Type B pancreatic cell (in vitro differentiated cells): ENCODE data around the gene DDR1. TPM values are rescaled to one million over a fixed set of nuclear protein-coding genes. Genes with fewer than 3 reads are reported as not detected.

Experiments
- DNase-seq: peaks from one replicate; pipeline ENCODE4 v3.0.0; 2021; ENCODE audit warnings: mixed read lengths; ENCODE audit not compliant: unreplicated experiment; ENCODE audit errors: extremely low spot score
- H3K27ac Mint-ChIP-seq: 2 replicates; pipeline ENCODE4 v1.8.0; 2021; ENCODE audit warnings: mild to moderate bottlenecking, mixed read lengths
- H3K27me3 Mint-ChIP-seq: 2 replicates; pipeline ENCODE4 v1.8.0; 2021; ENCODE audit warnings: mixed read lengths
- H3K36me3 Mint-ChIP-seq: 2 replicates; pipeline ENCODE4 v1.8.0; 2021; ENCODE audit warnings: mixed read lengths
- H3K4me1 Mint-ChIP-seq: one replicate; pipeline ENCODE4 v1.8.0; 2021; ENCODE audit warnings: mixed read lengths; ENCODE audit not compliant: unreplicated experiment
- H3K4me3 Mint-ChIP-seq: 2 replicates; pipeline ENCODE4 v1.8.0; 2021; ENCODE audit warnings: mild to moderate bottlenecking, mixed read lengths
- H3K9me3 Mint-ChIP-seq: 2 replicates; pipeline ENCODE4 v1.8.0; 2021; ENCODE audit warnings: mixed read lengths
- CTCF ChIP-seq: fragments of 200-600 bp; sonication (generic); conservative IDR thresholded peaks from 2 replicates; pipeline ENCODE4 v1.5.0; 2021; ENCODE audit warnings: antibody characterized with exemption, mild to moderate bottlenecking
- long read RNA-seq: library from polyadenylated mRNA; unstranded; transcript quantifications from one replicate; pipeline ENCODE4 v2.0.0, GENCODE V29; 2020
- total RNA-seq: library from RNA; stranded (reverse); gene quantifications from 2 replicates; pipeline ENCODE4 v1.2.1, GENCODE V29; 2021; ENCODE audit warnings: low replicate concordance

The DDR1 gene
- total RNA-seq, result 197 and 315 TPM in 2 replicates
- long read RNA-seq, partial matches to known transcripts, result 18 of 26 reads
- long read RNA-seq, other reads (novel, unspliced or antisense), result 8 of 26 reads

DNA sequence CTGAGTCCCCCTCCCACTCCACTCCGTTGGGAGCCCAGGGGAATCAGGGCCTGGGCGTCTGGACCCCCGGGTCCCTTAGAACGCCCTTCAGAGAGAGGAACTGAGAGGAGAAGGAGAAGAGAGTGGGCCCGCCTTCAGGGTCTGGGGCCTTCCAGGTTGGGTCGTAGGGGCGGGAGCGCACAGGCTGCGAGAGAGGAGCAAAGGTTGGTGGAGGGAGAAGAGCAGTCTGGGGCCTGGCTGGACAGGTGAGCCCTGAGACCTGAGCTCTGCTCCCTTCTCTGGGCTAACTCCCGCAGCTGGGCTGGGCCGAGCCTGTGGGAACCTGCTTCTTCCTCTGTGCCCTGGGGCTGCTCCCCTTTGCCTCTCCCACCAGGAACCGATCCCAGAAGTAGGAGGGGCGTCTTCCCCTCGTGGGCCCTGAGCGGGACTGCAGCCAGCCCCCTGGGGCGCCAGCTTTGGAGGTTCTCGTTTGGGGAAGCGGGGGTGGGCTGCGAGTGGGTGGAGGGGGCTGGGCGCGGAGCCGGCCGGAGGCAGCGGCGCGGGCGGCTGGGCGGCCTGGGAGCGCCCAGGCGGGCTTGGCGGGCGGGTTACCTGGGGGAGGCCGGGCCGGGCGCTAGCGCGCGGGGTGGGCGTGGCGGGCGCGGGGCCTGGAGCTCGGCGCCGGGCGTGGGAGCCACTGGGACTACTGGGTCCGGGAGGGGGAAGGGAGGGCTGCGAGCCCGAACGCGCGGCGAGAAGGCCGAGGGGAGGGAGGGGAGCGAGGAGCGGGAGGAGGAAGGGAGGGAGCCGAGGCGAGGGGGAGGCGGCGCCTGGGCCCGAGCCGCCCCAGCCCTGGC is at the start of gene DDR1:
TSS of gene DDR1 (plus strand) at position 835 of the 836 bp plus-strand sequence. CDS start 4,211 bp downstream, outside the sequence.
- Mint-ChIP-seq H3K4me3 (peak within 1 kb of the TSS; percentile 93), H3K4me1 (peaks cover 63% of the 10 kb centered on the region)
- no peak for TF ChIP-seq CTCF

DNA sequence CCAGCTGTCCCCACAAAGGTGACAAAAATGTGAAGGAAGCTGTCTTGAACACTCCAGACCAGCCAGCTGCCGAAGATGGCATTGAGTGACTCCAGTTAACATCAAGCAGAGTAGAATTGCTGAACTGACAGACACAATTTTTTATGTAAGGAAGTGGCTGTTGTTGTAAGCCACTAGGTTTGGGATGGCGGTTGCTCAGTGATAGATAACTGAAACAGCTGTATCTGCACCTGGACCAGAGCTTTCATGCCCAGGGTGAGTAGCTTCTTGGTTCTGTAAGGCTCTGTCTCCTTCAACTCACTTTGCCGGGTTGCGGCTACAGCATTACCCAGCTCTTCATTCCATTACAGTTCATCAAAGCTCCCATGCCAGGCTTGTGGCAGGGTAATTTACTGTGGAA is 49.7 kb upstream of the DDR1 start:
- no peaks in the 10 kb centered on the region for H3K36me3 Mint-ChIP-seq
- no peaks in the 10 kb centered on the region for H3K27me3 Mint-ChIP-seq
- H3K4me3 Mint-ChIP-seq, result no peak overlapping the region
- H3K4me1 Mint-ChIP-seq, result peaks cover 29% of the 10 kb centered on the region
- H3K27ac Mint-ChIP-seq, result no peak overlapping the region
- TF ChIP-seq CTCF, result no peak
- DNase-seq, result no peak
- H3K9me3 Mint-ChIP-seq, result no peaks in the 10 kb centered on the region

More for the DNA sequence above, at the start of gene DDR1:
- Mint-ChIP-seq H3K9me3 (no peaks in the 10 kb centered on the region), H3K36me3 (peaks cover 5% of the 10 kb centered on the region), H3K27ac (peak within 1 kb of the TSS; percentile 99), H3K27me3 (no peaks in the 10 kb centered on the region)
- DNase-seq, result no peak

DNA sequence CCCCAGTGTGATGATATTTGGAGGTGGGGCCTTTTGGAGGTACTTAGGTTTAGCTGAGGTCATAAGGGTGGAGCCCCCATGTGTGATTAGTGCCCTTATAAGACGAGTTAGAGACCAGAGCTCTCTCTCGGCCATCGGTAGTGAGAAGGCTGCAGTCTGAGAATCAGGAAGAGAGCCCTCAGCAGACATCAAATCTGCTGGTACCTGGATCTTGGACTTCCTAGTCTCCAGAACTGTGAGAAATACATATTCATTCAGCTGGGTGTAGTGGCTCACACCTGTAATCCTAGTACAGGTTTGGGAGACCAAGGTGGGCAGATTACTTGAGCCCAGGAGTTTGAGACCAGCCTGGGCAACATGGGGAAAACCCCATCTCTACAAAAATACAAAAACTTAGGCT is 48.7 kb upstream of the DDR1 start:
- no peak for DNase-seq
- no peak for TF ChIP-seq CTCF
- Mint-ChIP-seq H3K9me3 (no peaks in the 10 kb centered on the region), H3K4me1 (peaks cover 30% of the 10 kb centered on the region), H3K27ac (no peak overlapping the region), H3K27me3 (no peaks in the 10 kb centered on the region), H3K36me3 (no peaks in the 10 kb centered on the region), H3K4me3 (no peak overlapping the region)

- no peak for DNase-seq
- H3K27ac Mint-ChIP-seq, result no peak overlapping the region
- H3K4me1 Mint-ChIP-seq, result peaks cover 37% of the 10 kb centered on the region
- no peak overlapping the region for H3K4me3 Mint-ChIP-seq
- no peaks in the 10 kb centered on the region for H3K27me3 Mint-ChIP-seq
- H3K36me3 Mint-ChIP-seq, result no peaks in the 10 kb centered on the region
- TF ChIP-seq CTCF, result no peak
- no peaks in the 10 kb centered on the region for H3K9me3 Mint-ChIP-seq
These were observed 47.9 kb upstream of the DDR1 start for GRCh38 chr6:30836431-30836866.

GRCh38 chr6:30836957-30837356 is 47.4 kb upstream of the DDR1 start:
- peaks cover 42% of the 10 kb centered on the region for H3K4me1 Mint-ChIP-seq
- DNase-seq, result no peak
- no peaks in the 10 kb centered on the region for H3K27me3 Mint-ChIP-seq
- no peaks in the 10 kb centered on the region for H3K9me3 Mint-ChIP-seq
- no peak for TF ChIP-seq CTCF
- H3K4me3 Mint-ChIP-seq, result no peak overlapping the region
- H3K36me3 Mint-ChIP-seq, result no peaks in the 10 kb centered on the region
- H3K27ac Mint-ChIP-seq, result no peak overlapping the region
